Keratinocyte (primary cell): Measurements from ENCODE around the gene RAB35. TPM values are rescaled to one million over a fixed set of nuclear protein-coding genes. Genes with fewer than 3 reads are reported as not detected.
A peak's percentile ranks its signal among the peaks of the same experiment; 100 is the strongest.

Experiments used
- DNase-seq: peaks from one replicate; pipeline ENCODE4 v3.0.0-alpha.2; 2011; ENCODE audit warnings: low read depth, missing footprints, low spot score
- FAIRE-seq: peaks from 2 replicates; lab custom pipeline; 2011; peaks lifted over from hg19 to GRCh38; lab: Jason Lieb, UNC
- H2AFZ ChIP-seq: 2 replicates; pipeline ENCODE4 v1.6.0; 2012; ENCODE audit warnings: low read length, control low read depth, inconsistent platforms; ENCODE audit not compliant: control insufficient read depth
- H3K27ac ChIP-seq: 2 replicates; pipeline ENCODE4 v1.5.1; 2011; ENCODE audit warnings: low read length; ENCODE audit not compliant: control insufficient read depth, insufficient read depth
- H3K27me3 ChIP-seq: 3 replicates; pipeline ENCODE4 v1.6.0; 2011; ENCODE audit warnings: low read length; ENCODE audit not compliant: control insufficient read depth, insufficient read depth; ENCODE audit errors: extremely low read depth
- H3K36me3 ChIP-seq, 2 experiments: 2 replicates in 1 of 2; 3 replicates in 1 of 2; pipeline ENCODE4 v1.5.1; 2011; ENCODE audit warnings: low read length in 2 of 2, mild to moderate bottlenecking in 1 of 2; ENCODE audit not compliant: control insufficient read depth in 2 of 2, insufficient read depth in 2 of 2; ENCODE audit errors: extremely low read depth in 1 of 2
- H3K4me1 ChIP-seq: 3 replicates; pipeline ENCODE4 v1.5.1; 2011; ENCODE audit warnings: low read length; ENCODE audit not compliant: control insufficient read depth, insufficient read depth; ENCODE audit errors: extremely low read depth
- H3K4me2 ChIP-seq: 3 replicates; pipeline ENCODE4 v1.6.0; 2011; ENCODE audit warnings: low read depth, low read length; ENCODE audit not compliant: control insufficient read depth, insufficient read depth; ENCODE audit errors: extremely low read depth
- H3K4me3 ChIP-seq, 3 experiments: fragments of 200-600 bp in 1 of 3; sonication (generic) in 1 of 3; 2 replicates in 2 of 3; 3 replicates in 1 of 3; pipeline ENCODE4 v1.5.1; 2011 to 2016; ENCODE audit warnings: low read length in 3 of 3, mild to moderate bottlenecking in 3 of 3, control low read depth in 2 of 3, inconsistent platforms in 1 of 3, low read depth in 1 of 3, mixed read lengths in 1 of 3, mixed run types in 1 of 3, moderate library complexity in 1 of 3; ENCODE audit not compliant: control insufficient read depth in 2 of 3, insufficient read depth in 2 of 3; ENCODE audit errors: extremely low read depth in 1 of 3
- H3K79me2 ChIP-seq: 2 replicates; pipeline ENCODE4 v1.6.0; 2012; ENCODE audit warnings: low read length; ENCODE audit not compliant: control insufficient read depth, insufficient read depth
- H3K9ac ChIP-seq: 3 replicates; pipeline ENCODE4 v1.6.0; 2011; ENCODE audit warnings: low read length; ENCODE audit not compliant: control insufficient read depth, insufficient read depth; ENCODE audit errors: extremely low read depth
- H3K9me1 ChIP-seq: 3 replicates; pipeline ENCODE4 v1.6.0; 2011; ENCODE audit warnings: low read length; ENCODE audit not compliant: control insufficient read depth, insufficient read depth; ENCODE audit errors: extremely low read depth
- H3K9me3 ChIP-seq: 2 replicates; pipeline ENCODE4 v1.5.1; 2012; ENCODE audit warnings: low read depth, low read length; ENCODE audit not compliant: control insufficient read depth
- H4K20me1 ChIP-seq: 3 replicates; pipeline ENCODE4 v1.6.0; 2011; ENCODE audit warnings: low read length; ENCODE audit not compliant: control insufficient read depth, insufficient read depth; ENCODE audit errors: extremely low read depth
- EZH2 ChIP-seq: IDR thresholded peaks from one replicate; pipeline ENCODE4 v1.6.1; 2012; ENCODE audit warnings: inconsistent platforms, mild to moderate bottlenecking, low read length, moderate library complexity
- dilution Hi-C: fragments of 300-500 bp; cut with MboI; formaldehyde crosslinking; loops from one replicate; pipeline ENCODE4 v1.7.0; 2020; ENCODE audit warnings: low sequenced_read_pairs; ENCODE audit not compliant: extremely low pct_ligation_motif_present
- polyA plus RNA-seq, 5 experiments: library from polyadenylated mRNA; depleted of rRNA in 3 of 5; stranded (reverse) in 3 of 5; stranded (forward) in 1 of 5; unstranded in 1 of 5; fragments of >200 nt; gene quantifications; 1 replicate in 1 of 5; 2 replicates in 3 of 5; 3 replicates in 1 of 5; pipeline versions ENCODE4 v1.2.1 to v1.2.3, GENCODE V29; 2011 to 2012; ENCODE audit warnings: missing spikeins in 2 of 5, low read depth in 1 of 5, low replicate concordance in 1 of 5
- TF ChIP-seq, protein P1 (sequence below), 3 experiments: IDR thresholded peaks in 1 of 3; conservative IDR thresholded peaks in 1 of 3; optimal IDR thresholded peaks in 1 of 3; 2 replicates in 2 of 3; 3 replicates in 1 of 3; pipeline versions ENCODE3 to v1.5.1; 2011; ENCODE audit warnings: low read length in 3 of 3, mild to moderate bottlenecking in 3 of 3, moderate library complexity in 2 of 3, control low read depth in 1 of 3, inconsistent platforms in 1 of 3; ENCODE audit not compliant: insufficient read depth in 2 of 3; ENCODE audit errors: extremely low read depth in 1 of 3

The RAB35 gene
- polyA plus RNA-seq, 1 donor (not counting 4 experiments of a cell fraction or from before 2014, with no cell fraction given), result 68.4 TPM

DNA sequence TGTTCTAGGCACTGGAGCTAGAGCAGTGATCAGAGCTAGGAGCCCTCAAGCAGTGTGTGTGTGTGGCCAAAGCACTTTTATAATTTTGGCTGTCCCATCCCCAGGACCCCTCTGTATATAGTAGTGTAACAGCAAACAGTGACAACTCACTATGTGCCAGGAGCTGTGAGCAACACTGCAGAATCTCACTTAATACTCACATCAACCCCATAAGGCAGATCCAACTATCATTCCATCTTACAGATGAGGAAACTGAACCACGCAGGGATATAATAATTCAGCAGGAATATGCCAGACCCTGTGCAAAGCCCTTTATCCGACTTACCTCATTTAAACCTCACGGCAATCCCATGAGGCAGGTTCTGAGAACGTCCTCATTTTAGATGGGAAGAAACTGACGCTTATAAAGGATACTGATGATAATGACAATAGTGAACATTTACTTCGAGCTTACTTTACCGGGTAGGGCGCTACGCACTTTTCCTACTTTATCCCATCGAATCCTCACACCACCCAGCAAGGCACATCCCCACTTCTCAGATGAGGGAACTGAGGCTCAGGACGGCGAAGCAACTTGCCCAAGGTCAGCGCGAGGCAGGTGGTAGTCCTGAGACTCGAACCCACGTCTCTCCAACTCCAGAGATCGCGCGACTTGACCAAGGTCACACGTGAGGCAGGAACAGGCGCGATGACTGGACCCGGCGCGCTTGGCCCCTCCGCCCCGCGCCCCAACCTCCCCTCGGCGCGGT lies 687 bp downstream of the RAB35 start:
- Histone ChIP-seq H3K9me3 (no peaks in the 10 kb centered on the region), H3K79me2 (peaks cover 61% of the 10 kb centered on the region), H3K9ac (peak overlapping the region; percentile 91), H3K36me3 (peaks cover 6 to 14% of the 10 kb centered on the region in 2 experiments), H3K4me2 (peak overlapping the region; percentile 86), H3K27ac (peak overlapping the region; percentile 83), H3K4me3 (peak overlapping the region; percentile 87 to 97 (median 89)), H3K9me1 (no peaks in the 10 kb centered on the region), H3K27me3 (no peaks in the 10 kb centered on the region), H3K4me1 (peaks cover 28% of the 10 kb centered on the region), H4K20me1 (peaks cover 5% of the 10 kb centered on the region), H2AFZ (no peak overlapping the region)
- DNase-seq (no peak), FAIRE-seq (no peak)
- dilution Hi-C loops, result no loop called here
- TF ChIP-seq, protein P1, sequence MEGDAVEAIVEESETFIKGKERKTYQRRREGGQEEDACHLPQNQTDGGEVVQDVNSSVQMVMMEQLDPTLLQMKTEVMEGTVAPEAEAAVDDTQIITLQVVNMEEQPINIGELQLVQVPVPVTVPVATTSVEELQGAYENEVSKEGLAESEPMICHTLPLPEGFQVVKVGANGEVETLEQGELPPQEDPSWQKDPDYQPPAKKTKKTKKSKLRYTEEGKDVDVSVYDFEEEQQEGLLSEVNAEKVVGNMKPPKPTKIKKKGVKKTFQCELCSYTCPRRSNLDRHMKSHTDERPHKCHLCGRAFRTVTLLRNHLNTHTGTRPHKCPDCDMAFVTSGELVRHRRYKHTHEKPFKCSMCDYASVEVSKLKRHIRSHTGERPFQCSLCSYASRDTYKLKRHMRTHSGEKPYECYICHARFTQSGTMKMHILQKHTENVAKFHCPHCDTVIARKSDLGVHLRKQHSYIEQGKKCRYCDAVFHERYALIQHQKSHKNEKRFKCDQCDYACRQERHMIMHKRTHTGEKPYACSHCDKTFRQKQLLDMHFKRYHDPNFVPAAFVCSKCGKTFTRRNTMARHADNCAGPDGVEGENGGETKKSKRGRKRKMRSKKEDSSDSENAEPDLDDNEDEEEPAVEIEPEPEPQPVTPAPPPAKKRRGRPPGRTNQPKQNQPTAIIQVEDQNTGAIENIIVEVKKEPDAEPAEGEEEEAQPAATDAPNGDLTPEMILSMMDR (optimal IDR thresholded peaks at IDR 0.05 in 1 of 3, IDR thresholded peaks at IDR 0.05 in 1 of 3, conservative IDR thresholded peaks at IDR 0.05 in 1 of 3; ENCODE audit: extremely low read depth in 1 of 3, insufficient read depth in 2 of 3, low read length in 3 of 3), result no peak
- no peak for TF ChIP-seq EZH2

DNA sequence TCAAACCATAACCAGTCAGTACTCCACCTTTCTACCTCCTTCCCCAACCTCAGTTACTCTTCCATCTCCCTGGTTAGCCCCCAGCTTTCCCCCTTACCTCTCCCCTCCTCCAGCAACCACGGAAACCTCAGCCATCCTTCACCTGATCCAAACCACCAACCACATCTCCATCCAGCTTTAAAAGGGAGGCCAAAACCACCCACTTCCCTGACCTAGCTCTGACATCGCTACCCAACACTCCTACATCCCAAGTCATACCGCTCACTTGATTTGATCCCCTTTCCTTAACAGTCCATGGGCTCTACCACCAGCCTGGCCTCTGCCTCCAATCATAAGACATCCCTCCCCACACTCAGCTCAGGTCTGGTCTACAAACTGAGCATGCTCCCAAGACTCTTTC lies 1.5 kb downstream of the RAB35 start:
- Histone ChIP-seq H4K20me1 (peaks cover 5% of the 10 kb centered on the region), H3K4me1 (peaks cover 28% of the 10 kb centered on the region)
- no peak for DNase-seq

More for the DNA sequence above, 1.5 kb downstream of the RAB35 start:
- dilution Hi-C loops, result no loop called here
- H3K36me3 ChIP-seq, result peaks cover 6 to 14% of the 10 kb centered on the region in 2 experiments
- no peaks in the 10 kb centered on the region for H3K9me1 ChIP-seq
- no peak for FAIRE-seq
- H3K79me2 ChIP-seq, result peaks cover 68% of the 10 kb centered on the region
- no peak overlapping the region for H3K27ac ChIP-seq
- peak overlapping the region; percentile 91 for H3K9ac ChIP-seq
- peak overlapping the region; percentile 87 to 97 (median 89) for H3K4me3 ChIP-seq
- no peak overlapping the region for H2AFZ ChIP-seq
- TF ChIP-seq, protein P1 (optimal IDR thresholded peaks at IDR 0.05 in 1 of 3, IDR thresholded peaks at IDR 0.05 in 1 of 3, conservative IDR thresholded peaks at IDR 0.05 in 1 of 3; ENCODE audit: extremely low read depth in 1 of 3, insufficient read depth in 2 of 3, low read length in 3 of 3), result no peak
- no peak for TF ChIP-seq EZH2
- H3K9me3 ChIP-seq, result no peaks in the 10 kb centered on the region
- no peaks in the 10 kb centered on the region for H3K27me3 ChIP-seq
- peak overlapping the region; percentile 86 for H3K4me2 ChIP-seq
